Spleen (tissue), 3 donors: ENCODE results near the gene IFT43.

ENCODE experiments used
- POLR2A ChIP-seq, 3 donors: fragments of 450-650 bp; IDR thresholded peaks; one replicate each; pipeline ENCODE4 v1.5.1; 2017; ENCODE audit warnings: antibody characterized with exemption in 3 of 3, mild to moderate bottlenecking in 1 of 3
- POLR2AphosphoS5 ChIP-seq, 3 donors: sonication (generic); formaldehyde crosslinking; IDR thresholded peaks; one replicate each; pipeline ENCODE4 v1.5.1; 2017; ENCODE audit warnings: antibody characterized with exemption in 3 of 3

GRCh38 chr14:75961662-75962061, 23.9 kb upstream of the IFT43 start:
- TF ChIP-seq POLR2AphosphoS5 (IDR thresholded peaks at IDR 0.05) (no peak), POLR2A (IDR thresholded peaks at IDR 0.05) (no peak)
